ENCODE measurements around the gene CREB3L2. TPM values are rescaled to one million over a fixed set of nuclear protein-coding genes. Genes with fewer than 3 reads are reported as not detected.

The CREB3L2 gene
- total and polyA plus RNA-seq, 2 of the 13 experiments (the other 11 are each of a cell fraction or from before 2014, with no cell fraction given), result 22.1 to 41.1 TPM

GRCh38 chr7:137951700-137952425 lies 50.0 kb downstream of the CREB3L2 start:
- peak overlapping the region; percentile 88 for H3K27ac ChIP-seq (ENCODE audit: extremely low read length, insufficient read depth, low read length)
- H3K9ac ChIP-seq (ENCODE audit: insufficient read depth, low read depth, low read length), result no peak overlapping the region
- H3K4me1 ChIP-seq (ENCODE audit: insufficient read depth, low read length), result peaks cover 100% of the 10 kb centered on the region
- BruUV-seq (replicated peaks), result no TSS peak
- WGBS (ENCODE audit: low lambda C conversion rate), result over 99% methylated on average over 7 of the region's 7 CpGs
- intact Hi-C loops (cut with micrococcal nuclease; ENCODE audit: unreplicated experiment), result no loop called here
- H3K79me2 ChIP-seq (ENCODE audit: insufficient read depth, low read length), result peaks cover 96% of the 10 kb centered on the region
- H3K4me3 ChIP-seq (replicated peaks in 1 of 3; ENCODE audit: insufficient read depth in 1 of 3, low read depth in 2 of 3, low read length in 3 of 3), result no peak overlapping the region
- in situ Hi-C loops (cut with HindIII; ENCODE audit: extremely low pct_ligation_motif_present, low pct_unique_long_range_greater_than_20kb), result no loop called here
- peaks cover 5 to 15% of the 10 kb centered on the region in 2 experiments; a peak in 4 of 5 replicates for H3K36me3 ChIP-seq (replicated peaks in 1 of 2; ENCODE audit: control insufficient read depth in 1 of 2, insufficient read depth in 2 of 2, low read length in 2 of 2)
- no peaks in the 10 kb centered on the region; the same call in 1 of the 2 replicates for H4K20me1 ChIP-seq (ENCODE audit: insufficient read depth, low read length)
- TF ChIP-seq ZBTB42 (CRISPR knock-in tag; IDR thresholded peaks at IDR 0.05), result no peak
- TF ChIP-seq, protein P1, sequence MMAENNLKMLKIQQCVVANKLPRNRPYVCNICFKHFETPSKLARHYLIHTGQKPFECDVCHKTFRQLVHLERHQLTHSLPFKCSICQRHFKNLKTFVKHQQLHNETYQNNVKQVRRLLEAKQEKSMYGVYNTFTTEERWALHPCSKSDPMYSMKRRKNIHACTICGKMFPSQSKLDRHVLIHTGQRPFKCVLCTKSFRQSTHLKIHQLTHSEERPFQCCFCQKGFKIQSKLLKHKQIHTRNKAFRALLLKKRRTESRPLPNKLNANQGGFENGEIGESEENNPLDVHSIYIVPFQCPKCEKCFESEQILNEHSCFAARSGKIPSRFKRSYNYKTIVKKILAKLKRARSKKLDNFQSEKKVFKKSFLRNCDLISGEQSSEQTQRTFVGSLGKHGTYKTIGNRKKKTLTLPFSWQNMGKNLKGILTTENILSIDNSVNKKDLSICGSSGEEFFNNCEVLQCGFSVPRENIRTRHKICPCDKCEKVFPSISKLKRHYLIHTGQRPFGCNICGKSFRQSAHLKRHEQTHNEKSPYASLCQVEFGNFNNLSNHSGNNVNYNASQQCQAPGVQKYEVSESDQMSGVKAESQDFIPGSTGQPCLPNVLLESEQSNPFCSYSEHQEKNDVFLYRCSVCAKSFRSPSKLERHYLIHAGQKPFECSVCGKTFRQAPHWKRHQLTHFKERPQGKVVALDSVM (CRISPR knock-in tag; IDR thresholded peaks at IDR 0.05), result peak; percentile 88
- TF ChIP-seq, protein P2, sequence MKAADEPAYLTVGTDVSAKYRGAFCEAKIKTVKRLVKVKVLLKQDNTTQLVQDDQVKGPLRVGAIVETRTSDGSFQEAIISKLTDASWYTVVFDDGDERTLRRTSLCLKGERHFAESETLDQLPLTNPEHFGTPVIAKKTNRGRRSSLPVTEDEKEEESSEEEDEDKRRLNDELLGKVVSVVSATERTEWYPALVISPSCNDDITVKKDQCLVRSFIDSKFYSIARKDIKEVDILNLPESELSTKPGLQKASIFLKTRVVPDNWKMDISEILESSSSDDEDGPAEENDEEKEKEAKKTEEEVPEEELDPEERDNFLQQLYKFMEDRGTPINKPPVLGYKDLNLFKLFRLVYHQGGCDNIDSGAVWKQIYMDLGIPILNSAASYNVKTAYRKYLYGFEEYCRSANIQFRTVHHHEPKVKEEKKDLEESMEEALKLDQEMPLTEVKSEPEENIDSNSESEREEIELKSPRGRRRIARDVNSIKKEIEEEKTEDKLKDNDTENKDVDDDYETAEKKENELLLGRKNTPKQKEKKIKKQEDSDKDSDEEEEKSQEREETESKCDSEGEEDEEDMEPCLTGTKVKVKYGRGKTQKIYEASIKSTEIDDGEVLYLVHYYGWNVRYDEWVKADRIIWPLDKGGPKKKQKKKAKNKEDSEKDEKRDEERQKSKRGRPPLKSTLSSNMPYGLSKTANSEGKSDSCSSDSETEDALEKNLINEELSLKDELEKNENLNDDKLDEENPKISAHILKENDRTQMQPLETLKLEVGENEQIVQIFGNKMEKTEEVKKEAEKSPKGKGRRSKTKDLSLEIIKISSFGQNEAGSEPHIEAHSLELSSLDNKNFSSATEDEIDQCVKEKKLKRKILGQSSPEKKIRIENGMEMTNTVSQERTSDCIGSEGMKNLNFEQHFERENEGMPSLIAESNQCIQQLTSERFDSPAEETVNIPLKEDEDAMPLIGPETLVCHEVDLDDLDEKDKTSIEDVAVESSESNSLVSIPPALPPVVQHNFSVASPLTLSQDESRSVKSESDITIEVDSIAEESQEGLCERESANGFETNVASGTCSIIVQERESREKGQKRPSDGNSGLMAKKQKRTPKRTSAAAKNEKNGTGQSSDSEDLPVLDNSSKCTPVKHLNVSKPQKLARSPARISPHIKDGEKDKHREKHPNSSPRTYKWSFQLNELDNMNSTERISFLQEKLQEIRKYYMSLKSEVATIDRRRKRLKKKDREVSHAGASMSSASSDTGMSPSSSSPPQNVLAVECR (CRISPR knock-in tag; IDR thresholded peaks at IDR 0.05; ENCODE audit: borderline replicate concordance), result no peak
- no peak for TF ChIP-seq RFX1 (IDR thresholded peaks at IDR 0.05)
- TF ChIP-seq KLF13 (CRISPR knock-in tag; IDR thresholded peaks at IDR 0.05), result no peak
- no peaks in the 10 kb centered on the region for H3K9me3 ChIP-seq (ENCODE audit: low read length)
- no peaks in the 10 kb centered on the region for H3K27me3 ChIP-seq (ENCODE audit: control insufficient read depth in 1 of 2, insufficient read depth in 2 of 2, low read length in 2 of 2)
- ChIA-PET POLR2A (no interaction called here), CTCF (ENCODE audit: low intra/inter-chr PET ratio, low total read pairs) (no interaction called here)
- no peak for FAIRE-seq
- no peak overlapping the region for H3K4me2 ChIP-seq (ENCODE audit: low read depth, low read length)
- no peak for ATAC-seq
- H2AFZ ChIP-seq (ENCODE audit: low read length), result no peak overlapping the region
- DNase-seq (ENCODE audit: low spot score), result no peak
